Left lung (tissue), 10 donors: ENCODE data around the gene ERN2. TPM values are rescaled to one million over a fixed set of nuclear protein-coding genes. Genes with fewer than 3 reads are reported as not detected.
"Not testable (repeated sequence)": the region's sequence is repeated elsewhere in the genome, so short reads cannot be mapped to it uniquely, and the experiment has no call there.

Experiments
- ATAC-seq: fragments of 200-7000 bp; cut with Tn5 transposase; one replicate; pipeline ENCODE4 v1.9.1; 2020; ENCODE audit warnings: moderate library complexity
- DNase-seq, 4 donors: peaks; one replicate each; pipeline ENCODE4 v3.0.0-alpha.2; 2013 to 2020
- H3K27ac ChIP-seq, 2 donors: fragments of 200-600 bp; sonication (generic) in 1 of 2; one replicate each; pipeline versions ENCODE4 v1.5.0 to v1.8.0; 2020 to 2021
- H3K27me3 ChIP-seq, 2 donors: fragments of 200-600 bp; sonication (generic) in 1 of 2; one replicate each; pipeline versions ENCODE4 v1.5.0 to v1.8.0; 2020 to 2021
- H3K36me3 ChIP-seq, 2 donors: fragments of 200-600 bp; sonication (generic) in 1 of 2; one replicate each; pipeline versions ENCODE4 v1.5.0 to v1.8.0; 2020 to 2021
- H3K4me1 ChIP-seq, 2 donors: fragments of 200-600 bp; one replicate each; pipeline ENCODE4 v1.8.0; 2021
- H3K4me3 ChIP-seq, 2 donors: fragments of 200-600 bp; sonication (generic) in 1 of 2; one replicate each; pipeline versions ENCODE4 v1.5.0 to v1.8.0; 2020 to 2021; ENCODE audit warnings: mild to moderate bottlenecking in 1 of 2
- H3K9me3 ChIP-seq, 2 donors: fragments of 200-600 bp; sonication (generic) in 1 of 2; one replicate each; pipeline versions ENCODE4 v1.5.0 to v1.8.0; 2020 to 2021
- intact Hi-C, 2 donors: fragments of 100-400 bp; cut with DNase I; formaldehyde crosslinking; loops; one replicate each; pipeline versions ENCODE4 v1.11.2 to v1.14.2; 2022
- polyA plus RNA-seq, 6 donors: library from polyadenylated mRNA; unstranded; fragments of 120-200 nt; gene quantifications; one replicate each; pipeline ENCODE4 v1.2.1, GENCODE V29; 2013; ENCODE audit not compliant: insufficient read length in 6 of 6
- total RNA-seq, 2 donors: library from RNA; stranded (reverse); fragmentation: NEBNext Ultra II Directional; extraction: Animal tissue kit (Norgen Biotek cat#: 25700); gene quantifications; one replicate each; pipeline ENCODE4 v1.2.1, GENCODE V29; 2021
- TF ChIP-seq, protein P1 (sequence below), 2 donors: fragments of 200-600 bp; sonication (generic) in 1 of 2; IDR thresholded peaks; one replicate each; pipeline versions ENCODE4 v1.5.0 to v1.8.0; 2021; ENCODE audit warnings: antibody characterized with exemption in 2 of 2
- donor health status: DM: no; HTN: yes; CAD: no.
- donor health status: DM: no; HTN: no; CAD: no.

Gene ERN2
- total and polyA plus RNA-seq, 8 donors, result 0.10 to 0.84 (median 0.18) TPM; not detected in 1

DNA sequence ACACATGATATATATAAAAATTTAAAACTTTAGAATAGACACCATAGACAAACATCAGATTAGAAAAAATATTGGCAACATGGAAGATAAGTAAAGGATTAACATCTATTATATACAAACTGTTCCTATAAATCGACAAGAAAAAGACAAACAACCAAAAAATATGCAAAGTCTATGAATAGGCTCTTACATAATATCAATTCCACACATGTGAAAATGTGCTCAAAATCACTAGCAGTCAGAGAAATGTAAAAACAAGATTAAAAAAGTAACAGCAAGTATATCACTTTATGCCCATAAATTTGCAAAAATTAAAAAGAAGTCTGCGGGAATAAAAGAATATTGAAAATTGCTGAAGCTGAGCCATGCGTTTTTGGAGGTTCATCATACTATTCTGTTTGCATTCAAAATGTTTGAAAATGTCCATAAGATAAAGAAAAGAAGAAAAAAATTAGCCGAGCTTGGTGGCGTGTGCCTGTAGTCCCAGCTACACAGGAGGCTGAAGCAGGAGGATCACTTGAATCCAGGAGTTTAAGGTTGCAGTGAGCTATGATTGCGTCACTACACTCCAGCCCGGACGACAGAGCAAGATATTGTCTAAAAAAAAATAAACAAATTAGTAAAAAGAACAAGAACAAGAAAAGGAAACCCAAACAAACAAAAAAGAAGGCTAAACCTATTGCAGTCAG is 11.2 kb upstream of the ERN2 start:
- ATAC-seq (no peak), DNase-seq (no peak)
- H3K9me3 ChIP-seq, result peaks cover 0 to 16% of the 10 kb centered on the region in 2 donors
- no peak overlapping the region for H3K4me3 ChIP-seq
- H3K27me3 ChIP-seq, result peaks cover 0 to 8% of the 10 kb centered on the region in 2 donors
- TF ChIP-seq, protein P1, sequence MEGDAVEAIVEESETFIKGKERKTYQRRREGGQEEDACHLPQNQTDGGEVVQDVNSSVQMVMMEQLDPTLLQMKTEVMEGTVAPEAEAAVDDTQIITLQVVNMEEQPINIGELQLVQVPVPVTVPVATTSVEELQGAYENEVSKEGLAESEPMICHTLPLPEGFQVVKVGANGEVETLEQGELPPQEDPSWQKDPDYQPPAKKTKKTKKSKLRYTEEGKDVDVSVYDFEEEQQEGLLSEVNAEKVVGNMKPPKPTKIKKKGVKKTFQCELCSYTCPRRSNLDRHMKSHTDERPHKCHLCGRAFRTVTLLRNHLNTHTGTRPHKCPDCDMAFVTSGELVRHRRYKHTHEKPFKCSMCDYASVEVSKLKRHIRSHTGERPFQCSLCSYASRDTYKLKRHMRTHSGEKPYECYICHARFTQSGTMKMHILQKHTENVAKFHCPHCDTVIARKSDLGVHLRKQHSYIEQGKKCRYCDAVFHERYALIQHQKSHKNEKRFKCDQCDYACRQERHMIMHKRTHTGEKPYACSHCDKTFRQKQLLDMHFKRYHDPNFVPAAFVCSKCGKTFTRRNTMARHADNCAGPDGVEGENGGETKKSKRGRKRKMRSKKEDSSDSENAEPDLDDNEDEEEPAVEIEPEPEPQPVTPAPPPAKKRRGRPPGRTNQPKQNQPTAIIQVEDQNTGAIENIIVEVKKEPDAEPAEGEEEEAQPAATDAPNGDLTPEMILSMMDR (IDR thresholded peaks at IDR 0.05), result no peak
- no peaks in the 10 kb centered on the region for H3K36me3 ChIP-seq
- H3K27ac ChIP-seq, result no peak overlapping the region
- H3K4me1 ChIP-seq, result no peaks in the 10 kb centered on the region
- intact Hi-C loops, result loop anchor here in 1 of 2 donors (10.0 kb wide), 1 partner anchor 531 kb away; the partner anchor contains the start of gene CACNG3

DNA sequence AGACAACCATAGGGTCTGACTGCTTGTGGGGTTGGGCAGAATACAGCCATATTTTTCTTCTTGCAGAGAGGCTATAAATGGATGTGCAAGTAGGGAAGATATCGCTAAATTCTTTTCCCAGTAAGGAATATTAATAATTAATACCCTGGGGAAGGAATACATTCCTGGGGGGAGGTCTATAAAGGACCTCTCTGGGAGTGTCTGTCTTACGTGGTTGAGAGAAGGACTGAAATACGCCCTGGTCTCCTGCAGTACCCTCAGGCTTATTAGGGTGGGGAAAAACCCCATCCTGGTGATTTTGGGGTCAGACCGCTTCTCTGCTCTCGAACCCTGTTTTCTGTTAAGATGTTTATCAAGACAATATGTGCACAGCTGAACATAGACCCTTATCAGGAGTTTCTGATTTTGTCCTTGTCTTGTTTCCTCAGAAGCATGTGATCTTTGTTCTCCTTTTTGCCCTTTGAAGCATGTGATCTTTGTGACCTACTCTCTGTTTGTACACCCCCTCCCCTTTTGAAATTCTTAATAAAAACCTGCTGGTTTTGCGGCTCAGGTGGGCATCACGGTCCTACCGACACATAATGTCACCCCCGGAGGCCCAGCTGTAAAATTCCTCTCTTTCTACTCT is 9.7 kb upstream of the ERN2 start:
- Histone ChIP-seq H3K27me3 (peaks cover 0 to 22% of the 10 kb centered on the region in 2 donors), H3K9me3 (peaks cover 0 to 16% of the 10 kb centered on the region in 2 donors)
- intact Hi-C loops, result loop anchor here in 1 of 2 donors (10.0 kb wide), 1 partner anchor 532 kb away; the partner anchor contains the start of gene CACNG3
- H3K4me1 ChIP-seq, H3K36me3 ChIP-seq, DNase-seq, ATAC-seq, H3K4me3 ChIP-seq, H3K27ac ChIP-seq: not testable (repeated sequence)

DNA sequence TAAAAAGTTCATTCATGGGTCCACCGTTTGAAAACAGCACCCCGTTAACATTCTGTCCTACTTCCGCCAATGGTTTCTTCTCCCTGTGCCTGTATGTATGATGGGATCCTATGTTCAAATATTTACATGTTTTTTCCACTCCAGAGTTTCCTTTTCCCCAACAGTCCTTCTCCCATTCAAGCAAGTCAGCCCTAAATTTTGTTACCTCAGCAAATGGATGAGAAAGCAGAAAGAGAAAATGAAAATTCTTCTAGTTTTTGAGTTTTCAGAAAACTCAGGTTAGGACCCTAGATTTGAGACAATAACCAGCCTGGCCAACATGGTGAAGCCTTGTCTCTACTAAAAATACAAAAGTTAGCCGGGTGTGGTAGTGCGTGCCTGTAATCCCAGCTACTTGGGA is 3.5 kb upstream of the ERN2 start:
- intact Hi-C loops, result no loop called here
- Histone ChIP-seq H3K27ac (no peak overlapping the region), H3K4me1 (no peaks in the 10 kb centered on the region), H3K4me3 (no peak overlapping the region), H3K9me3 (no peaks in the 10 kb centered on the region), H3K36me3 (no peaks in the 10 kb centered on the region), H3K27me3 (peaks cover 13 to 78% of the 10 kb centered on the region in 2 donors)
- no peak for DNase-seq
- TF ChIP-seq, protein P1 (IDR thresholded peaks at IDR 0.05), result no peak
- no peak for ATAC-seq

DNA sequence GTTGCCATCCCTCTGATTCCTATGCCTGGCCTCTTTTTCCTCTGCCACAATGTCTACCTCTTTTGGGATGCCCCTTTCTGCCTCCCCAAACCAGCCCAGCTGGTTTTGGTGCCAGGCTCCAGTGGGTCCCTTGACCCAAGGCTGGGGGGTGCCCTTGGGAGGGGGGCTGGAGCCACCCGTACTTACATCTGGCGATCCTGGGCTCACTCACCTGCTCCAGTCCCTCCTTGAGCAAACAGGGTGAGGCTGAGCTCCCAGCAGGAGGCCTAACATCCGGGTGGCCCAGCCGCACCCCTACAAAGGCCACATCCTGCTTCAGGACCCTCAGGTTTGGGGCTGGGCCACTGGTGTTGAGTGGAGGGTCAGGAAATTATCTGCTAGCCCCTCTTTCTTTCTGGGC is 1.2 kb downstream of the ERN2 start:
- H3K9me3 ChIP-seq, result peaks cover 0 to 18% of the 10 kb centered on the region in 2 donors
- DNase-seq, result no peak
- ATAC-seq, result no peak
- peaks cover 13 to 66% of the 10 kb centered on the region in 2 donors for H3K27me3 ChIP-seq
- no peak overlapping the region for H3K27ac ChIP-seq
- no peaks in the 10 kb centered on the region for H3K36me3 ChIP-seq
- TF ChIP-seq, protein P1 (IDR thresholded peaks at IDR 0.05), result no peak
- H3K4me1 ChIP-seq, result no peaks in the 10 kb centered on the region
- no peak overlapping the region for H3K4me3 ChIP-seq
- intact Hi-C loops, result no loop called here

DNA sequence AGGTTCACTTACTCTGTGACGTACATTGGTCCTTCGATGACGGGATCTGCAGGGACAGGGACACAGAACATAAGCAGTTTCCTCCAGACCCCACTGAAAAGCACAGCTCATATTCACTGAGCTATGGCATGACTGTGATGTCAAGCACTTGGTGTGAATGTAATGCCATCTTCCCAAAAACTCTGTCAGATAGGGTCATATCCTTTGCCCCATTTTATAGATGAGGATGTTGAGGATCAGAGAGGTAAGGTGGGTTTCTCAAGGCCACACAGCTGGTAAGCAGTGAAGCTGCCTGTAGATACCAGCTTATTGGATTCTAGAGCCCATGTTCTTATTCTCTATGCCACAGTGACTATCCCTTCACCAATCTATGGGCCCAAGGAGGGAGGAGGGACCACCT is 2.5 kb downstream of the ERN2 start:
- ATAC-seq (no peak), DNase-seq (no peak)
- Histone ChIP-seq H3K27ac (no peak overlapping the region), H3K27me3 (peaks cover 13 to 66% of the 10 kb centered on the region in 2 donors), H3K4me3 (no peak overlapping the region), H3K36me3 (no peaks in the 10 kb centered on the region), H3K4me1 (no peaks in the 10 kb centered on the region), H3K9me3 (peaks cover 0 to 18% of the 10 kb centered on the region in 2 donors)
- intact Hi-C loops, result no loop called here
- TF ChIP-seq, protein P1 (IDR thresholded peaks at IDR 0.05), result no peak
